GM19452 (cell line): ENCODE data around the gene MRPL19.

ENCODE experiments used
- ATAC-seq: cut with Tn5 transposase; IDR thresholded peaks from one replicate; pipeline ENCODE4 v1.9.1; 2021; ENCODE audit not compliant: unreplicated experiment

The MRPL19 gene

GRCh38 chr2:75614162-75614651, 32.4 kb upstream of the MRPL19 start:
- ATAC-seq = no peak

- no peak for ATAC-seq
Measured at GRCh38 chr2:75616406-75616805, 30.2 kb upstream of the MRPL19 start.

GRCh38 chr2:75616933-75617332, 29.6 kb upstream of the MRPL19 start:
- no peak for ATAC-seq

GRCh38 chr2:75619956-75620740, 26.4 kb upstream of the MRPL19 start:
- no peak for ATAC-seq

- no peak for ATAC-seq
Measured at GRCh38 chr2:75621228-75621627, 25.4 kb upstream of the MRPL19 start.

- ATAC-seq = no peak
Measured at GRCh38 chr2:75622500-75622899, 24.1 kb upstream of the MRPL19 start.

GRCh38 chr2:75622929-75623328, 23.7 kb upstream of the MRPL19 start:
- ATAC-seq = no peak

- no peak for ATAC-seq
Measured at GRCh38 chr2:75627902-75628504, 18.6 kb upstream of the MRPL19 start.

- ATAC-seq = no peak
Measured at GRCh38 chr2:75632091-75632701, 14.4 kb upstream of the MRPL19 start.

GRCh38 chr2:75632813-75633212, 13.8 kb upstream of the MRPL19 start:
- no peak for ATAC-seq

- no peak for ATAC-seq
Measured at GRCh38 chr2:75633620-75634019, 13.0 kb upstream of the MRPL19 start.

- no peak for ATAC-seq
Measured at GRCh38 chr2:75634945-75635344, 11.6 kb upstream of the MRPL19 start.

GRCh38 chr2:75637568-75637967, 9.0 kb upstream of the MRPL19 start:
- ATAC-seq = no peak

- ATAC-seq = peak; percentile 95
Measured at GRCh38 chr2:75640621-75641121, 5.9 kb upstream of the MRPL19 start.

- no peak for ATAC-seq
Measured at GRCh38 chr2:75641587-75641986, 5.0 kb upstream of the MRPL19 start.

GRCh38 chr2:75643980-75644379, 2.6 kb upstream of the MRPL19 start:
- no peak for ATAC-seq

- ATAC-seq = no peak
Measured at GRCh38 chr2:75645643-75646042, 940 bp upstream of the MRPL19 start.

GRCh38 chr2:75646090-75646582, 447 bp upstream of the MRPL19 start:
- peak; percentile 5 for ATAC-seq

GRCh38 chr2:75647771-75648170, 1.2 kb downstream of the MRPL19 start:
- ATAC-seq = no peak

- no peak for ATAC-seq
Measured at GRCh38 chr2:75654012-75654411, 7.4 kb downstream of the MRPL19 start.

GRCh38 chr2:75655861-75656260, 9.3 kb downstream of the MRPL19 start:
- ATAC-seq = no peak

- ATAC-seq = no peak
Measured at GRCh38 chr2:75656563-75656962, 10.0 kb downstream of the MRPL19 start.
